A673 (cell line): ENCODE measurements around the gene ZDHHC20.

Source experiments
- CTCF ChIP-seq: fragments of 300-800, 200-600 bp; sonication (generic); conservative IDR thresholded peaks from 2 replicates; pipeline ENCODE4 v1.5.1; 2017; ENCODE audit warnings: low read depth, mild to moderate bottlenecking, antibody characterized with exemption, low read length, moderate library complexity, mixed read lengths
- EZH2 ChIP-seq: fragments of 200-600 bp; sonication (generic); IDR thresholded peaks from 2 replicates; pipeline ENCODE4 v1.6.1; 2017; ENCODE audit warnings: borderline replicate concordance, low read depth, mild to moderate bottlenecking, mixed read lengths, antibody characterized with exemption, low read length; ENCODE audit not compliant: poor library complexity, severe bottlenecking

GRCh38 chr13:21436582-21436981, 22.5 kb downstream of the ZDHHC20 start:
- no peak for TF ChIP-seq CTCF
- no peak for TF ChIP-seq EZH2
